ENCODE measurements around the gene ZNF585A.

DNA sequence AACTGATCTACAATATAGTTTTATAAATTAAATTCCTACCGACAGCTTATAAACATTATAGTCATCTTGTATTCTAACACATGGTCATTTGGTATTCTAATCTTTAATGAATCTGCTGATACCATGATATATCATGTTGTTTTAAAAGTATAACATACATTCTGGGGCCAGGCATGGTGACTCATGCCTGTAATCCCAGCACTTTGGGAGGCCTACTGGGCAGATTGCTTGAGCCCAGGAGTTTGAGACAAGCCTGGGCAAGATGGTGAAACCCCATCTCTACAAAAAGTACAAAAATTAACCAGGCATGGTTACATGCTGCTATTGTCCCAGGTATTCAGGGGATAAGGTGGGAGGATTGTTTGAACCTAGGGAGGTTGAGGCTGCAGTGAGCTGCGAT, 48.6 kb upstream of the ZNF585A start:
- TF ChIP-seq, protein P1, sequence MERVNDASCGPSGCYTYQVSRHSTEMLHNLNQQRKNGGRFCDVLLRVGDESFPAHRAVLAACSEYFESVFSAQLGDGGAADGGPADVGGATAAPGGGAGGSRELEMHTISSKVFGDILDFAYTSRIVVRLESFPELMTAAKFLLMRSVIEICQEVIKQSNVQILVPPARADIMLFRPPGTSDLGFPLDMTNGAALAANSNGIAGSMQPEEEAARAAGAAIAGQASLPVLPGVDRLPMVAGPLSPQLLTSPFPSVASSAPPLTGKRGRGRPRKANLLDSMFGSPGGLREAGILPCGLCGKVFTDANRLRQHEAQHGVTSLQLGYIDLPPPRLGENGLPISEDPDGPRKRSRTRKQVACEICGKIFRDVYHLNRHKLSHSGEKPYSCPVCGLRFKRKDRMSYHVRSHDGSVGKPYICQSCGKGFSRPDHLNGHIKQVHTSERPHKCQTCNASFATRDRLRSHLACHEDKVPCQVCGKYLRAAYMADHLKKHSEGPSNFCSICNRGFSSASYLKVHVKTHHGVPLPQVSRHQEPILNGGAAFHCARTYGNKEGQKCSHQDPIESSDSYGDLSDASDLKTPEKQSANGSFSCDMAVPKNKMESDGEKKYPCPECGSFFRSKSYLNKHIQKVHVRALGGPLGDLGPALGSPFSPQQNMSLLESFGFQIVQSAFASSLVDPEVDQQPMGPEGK (CRISPR knock-in tag; IDR thresholded peaks at IDR 0.05; ENCODE audit: borderline replicate concordance), result no peak
- no peak for TF ChIP-seq BACH2 (CRISPR knock-in tag; IDR thresholded peaks at IDR 0.05; ENCODE audit: borderline replicate concordance)
- no peak for TF ChIP-seq PPARA (CRISPR knock-in tag; IDR thresholded peaks at IDR 0.05; ENCODE audit: borderline replicate concordance)
- TF ChIP-seq ZC3H10 (CRISPR knock-in tag; IDR thresholded peaks at IDR 0.05), result no peak
